ENCODE data around the gene TACC2.

Gene TACC2

GRCh38 chr10:122259075-122259466, 270.1 kb downstream of the TACC2 start:
- no peak for TF ChIP-seq CTCF (IDR thresholded peaks at IDR 0.05; ENCODE audit: insufficient read depth, low read length, poor library complexity, severe bottlenecking)
- H3K36me3 ChIP-seq (ENCODE audit: control insufficient read depth, insufficient read depth, low read length), result no peaks in the 10 kb centered on the region
- H3K4me3 ChIP-seq (replicated peaks; ENCODE audit: low read depth, low read length), result no peak overlapping the region
- no peak for DNase-seq (ENCODE audit: extremely low read depth, insufficient read length)
- no peaks in the 10 kb centered on the region for H3K27me3 ChIP-seq (replicated peaks; ENCODE audit: control insufficient read depth, insufficient read depth, low read length)

GRCh38 chr10:122261584-122261983, 272.6 kb downstream of the TACC2 start:
- TF ChIP-seq CTCF (IDR thresholded peaks at IDR 0.05; ENCODE audit: insufficient read depth, low read length, poor library complexity, severe bottlenecking), result no peak
- H3K4me3 ChIP-seq (replicated peaks; ENCODE audit: low read depth, low read length), result no peak overlapping the region
- no peaks in the 10 kb centered on the region for H3K27me3 ChIP-seq (replicated peaks; ENCODE audit: control insufficient read depth, insufficient read depth, low read length)
- no peaks in the 10 kb centered on the region for H3K36me3 ChIP-seq (ENCODE audit: control insufficient read depth, insufficient read depth, low read length)
- DNase-seq (ENCODE audit: extremely low read depth, insufficient read length), result no peak

- Histone ChIP-seq H3K36me3 (ENCODE audit: control insufficient read depth, insufficient read depth, low read length) (no peaks in the 10 kb centered on the region), H3K4me3 (replicated peaks; ENCODE audit: low read depth, low read length) (no peak overlapping the region), H3K27me3 (replicated peaks; ENCODE audit: control insufficient read depth, insufficient read depth, low read length) (no peaks in the 10 kb centered on the region; the same call in 1 of the 2 replicates)
- DNase-seq (ENCODE audit: extremely low read depth, insufficient read length), result no peak
- TF ChIP-seq CTCF (IDR thresholded peaks at IDR 0.05; ENCODE audit: insufficient read depth, low read length, poor library complexity, severe bottlenecking), result no peak
Observed at GRCh38 chr10:122263971-122264370, 275.0 kb downstream of the TACC2 start.

- Histone ChIP-seq H3K36me3 (ENCODE audit: control insufficient read depth, insufficient read depth, low read length) (no peaks in the 10 kb centered on the region), H3K27me3 (replicated peaks; ENCODE audit: control insufficient read depth, insufficient read depth, low read length) (no peaks in the 10 kb centered on the region; the same call in 1 of the 2 replicates), H3K4me3 (replicated peaks; ENCODE audit: low read depth, low read length) (no peak overlapping the region)
- no peak for TF ChIP-seq CTCF (IDR thresholded peaks at IDR 0.05; ENCODE audit: insufficient read depth, low read length, poor library complexity, severe bottlenecking)
- no peak for DNase-seq (ENCODE audit: extremely low read depth, insufficient read length)
Observed at GRCh38 chr10:122264436-122264835, 275.5 kb downstream of the TACC2 start.

GRCh38 chr10:122264931-122265330, 276.0 kb downstream of the TACC2 start:
- Histone ChIP-seq H3K4me3 (replicated peaks; ENCODE audit: low read depth, low read length) (no peak overlapping the region), H3K27me3 (replicated peaks; ENCODE audit: control insufficient read depth, insufficient read depth, low read length) (no peaks in the 10 kb centered on the region; the same call in 1 of the 2 replicates), H3K36me3 (ENCODE audit: control insufficient read depth, insufficient read depth, low read length) (no peaks in the 10 kb centered on the region)
- no peak for DNase-seq (ENCODE audit: extremely low read depth, insufficient read length)
- TF ChIP-seq CTCF (IDR thresholded peaks at IDR 0.05; ENCODE audit: insufficient read depth, low read length, poor library complexity, severe bottlenecking), result no peak

- TF ChIP-seq CTCF (IDR thresholded peaks at IDR 0.05; ENCODE audit: insufficient read depth, low read length, poor library complexity, severe bottlenecking), result no peak
- no peaks in the 10 kb centered on the region; the same call in 1 of the 2 replicates for H3K27me3 ChIP-seq (replicated peaks; ENCODE audit: control insufficient read depth, insufficient read depth, low read length)
- no peaks in the 10 kb centered on the region for H3K36me3 ChIP-seq (ENCODE audit: control insufficient read depth, insufficient read depth, low read length)
- no peak overlapping the region for H3K4me3 ChIP-seq (replicated peaks; ENCODE audit: low read depth, low read length)
- DNase-seq (ENCODE audit: extremely low read depth, insufficient read length), result no peak
Observed at GRCh38 chr10:122265896-122266295, 276.9 kb downstream of the TACC2 start.
